ENCODE measurements around the gene KRT38. TPM values are rescaled to one million over a fixed set of nuclear protein-coding genes. Genes with fewer than 3 reads are reported as not detected.

The KRT38 gene
- total RNA-seq, 1 experiment from 2014 or later, result not detected

GRCh38 chr17:41415411-41415810 is 25.4 kb downstream of the KRT38 start:
- Mint-ChIP-seq H3K4me3 (no peak overlapping the region), H3K9me3 (no peaks in the 10 kb centered on the region), H3K4me1 (peaks cover 36 to 38% of the 10 kb centered on the region in 2 experiments), H3K27ac (no peak overlapping the region), H3K27me3 (ENCODE audit: low read depth) (peaks cover 5% of the 10 kb centered on the region; the same call in 1 of the 2 replicates), H3K36me3 (ENCODE audit: insufficient read depth in 1 of 3, low read depth in 3 of 3) (no peaks in the 10 kb centered on the region)
- no peak for DNase-seq
- no peaks in the 10 kb centered on the region for H3K27me3 ChIP-seq (ENCODE audit: insufficient read depth, low read length)
- H2AFZ ChIP-seq (ENCODE audit: low read length), result no peak overlapping the region
- peaks cover 4% of the 10 kb centered on the region for H3K4me1 ChIP-seq (ENCODE audit: insufficient read depth, low read length)
- TF ChIP-seq CTCF (conservative IDR thresholded peaks at IDR 0.05), result no peak
- H2BK120ac ChIP-seq (ENCODE audit: low read depth, low read length, poor library complexity, severe bottlenecking), result no peak overlapping the region
- no peak overlapping the region for H3K14ac ChIP-seq (ENCODE audit: insufficient read depth, low read length)
- H2AK5ac ChIP-seq (ENCODE audit: insufficient read length, low read length), result no peak overlapping the region
- H4K20me1 ChIP-seq (ENCODE audit: control insufficient read depth, insufficient read depth, insufficient read length), result no peaks in the 10 kb centered on the region
- no peak overlapping the region for H4K91ac ChIP-seq (ENCODE audit: insufficient read length, low read depth, low read length)
- no peak overlapping the region for H3K27ac ChIP-seq (ENCODE audit: insufficient read length, low read depth, low read length)
- H3K9me3 ChIP-seq (ENCODE audit: control insufficient read depth, low read depth, low read length), result no peaks in the 10 kb centered on the region
- H3K4me2 ChIP-seq (ENCODE audit: insufficient read depth, insufficient read length, low read length), result no peak overlapping the region
- no peak overlapping the region for H3K4ac ChIP-seq (ENCODE audit: low read depth, low read length)
- no peak overlapping the region for H3K23ac ChIP-seq (ENCODE audit: insufficient read length, low read depth, low read length)
- no peaks in the 10 kb centered on the region for H3K79me1 ChIP-seq (ENCODE audit: insufficient read depth, low read depth, low read length, poor library complexity, severe bottlenecking)
- H4K5ac ChIP-seq (ENCODE audit: insufficient read length, low read depth, low read length), result no peak overlapping the region
- no peaks in the 10 kb centered on the region for H3K79me2 ChIP-seq (ENCODE audit: insufficient read depth, low read length)
- no peak overlapping the region for H4K8ac ChIP-seq (replicated peaks; ENCODE audit: insufficient read length, low read depth, low read length)
- no peak overlapping the region for H2BK5ac ChIP-seq (ENCODE audit: insufficient read length, low read length)
- H2BK12ac ChIP-seq (ENCODE audit: insufficient read length, low read depth, low read length), result no peak overlapping the region
- no peak overlapping the region for H3T11ph ChIP-seq (ENCODE audit: low read length)
- no peak overlapping the region for H2BK15ac ChIP-seq (ENCODE audit: low read depth, low read length)
- H2BK20ac ChIP-seq (ENCODE audit: low read depth, low read length, poor library complexity, severe bottlenecking), result no peak overlapping the region
- H3K56ac ChIP-seq (ENCODE audit: insufficient read length, low read depth, low read length), result no peak overlapping the region
- H3K18ac ChIP-seq (ENCODE audit: insufficient read length, low read depth, low read length), result no peak overlapping the region
- H3K9ac ChIP-seq (ENCODE audit: extremely low read depth, insufficient read length, low read length), result no peak overlapping the region
- WGBS (ENCODE audit: extremely low coverage, insufficient read length, low lambda C conversion rate), result no CpG with 5 or more reads among the region's 4 CpGs
- no peaks in the 10 kb centered on the region for H3K23me2 ChIP-seq (ENCODE audit: insufficient read length, low read depth, low read length, poor library complexity, severe bottlenecking)

Measured in H9 (cell line).